ENCODE measurements around the gene MROH9. TPM values are rescaled to one million over a fixed set of nuclear protein-coding genes. Genes with fewer than 3 reads are reported as not detected.

The MROH9 gene
- total RNA-seq, 1 donor from 2014 or later, result not detected

GRCh38 chr1:171081314-171081753 lies 146.0 kb downstream of the MROH9 start:
- intact Hi-C loops (cut with micrococcal nuclease), result loop anchor here (5.0 kb wide), 1 partner anchor 146 kb away; no protein-coding TSS in a partner anchor

GRCh38 chr1:171081763-171082201 lies 146.4 kb downstream of the MROH9 start:
- intact Hi-C loops (cut with micrococcal nuclease), result loop anchor here (5.0 kb wide), 1 partner anchor 146 kb away; no protein-coding TSS in a partner anchor

GRCh38 chr1:171082606-171083005 lies 147.3 kb downstream of the MROH9 start:
- intact Hi-C loops (cut with micrococcal nuclease), result loop anchor here (5.0 kb wide), 1 partner anchor 145 kb away; no protein-coding TSS in a partner anchor

- intact Hi-C loops (cut with micrococcal nuclease), result loop anchor here (5.0 kb wide), 1 partner anchor 144 kb away; no protein-coding TSS in a partner anchor
Measured at GRCh38 chr1:171083222-171083621, 147.9 kb downstream of the MROH9 start.

GRCh38 chr1:171084091-171084490 lies 148.8 kb downstream of the MROH9 start:
- intact Hi-C loops (cut with micrococcal nuclease), result loop anchor here (5.0 kb wide), 1 partner anchor 143 kb away; no protein-coding TSS in a partner anchor

GRCh38 chr1:171084870-171085269 lies 149.5 kb downstream of the MROH9 start:
- intact Hi-C loops (cut with micrococcal nuclease), result loop anchor here (5.0 kb wide), 1 partner anchor 142 kb away; no protein-coding TSS in a partner anchor

- intact Hi-C loops (cut with micrococcal nuclease), result no loop called here
Measured at GRCh38 chr1:171087896-171088295, 152.6 kb downstream of the MROH9 start.

GRCh38 chr1:171090604-171091003 lies 155.3 kb downstream of the MROH9 start, which contains the start of gene FMO3:
Gene FMO3, plus strand, starts transcription at chr1:171090905. Its CDS starts 1,754 bp downstream, at chr1:171092659.
- intact Hi-C loops (cut with micrococcal nuclease), result loop anchor here (5.0 kb wide), 1 partner anchor 222 kb away; the partner anchor contains the start of gene FMO4

GRCh38 chr1:171103862-171104261 lies 168.5 kb downstream of the MROH9 start:
- intact Hi-C loops (cut with micrococcal nuclease), result no loop called here

- intact Hi-C loops (cut with micrococcal nuclease), result no loop called here
Measured at GRCh38 chr1:171107262-171107940, 172.1 kb downstream of the MROH9 start.

- intact Hi-C loops (cut with micrococcal nuclease), result no loop called here
Measured at GRCh38 chr1:171107969-171108368, 172.6 kb downstream of the MROH9 start.

- intact Hi-C loops (cut with micrococcal nuclease), result no loop called here
Measured at GRCh38 chr1:171109966-171110365, 174.6 kb downstream of the MROH9 start.

GRCh38 chr1:171110621-171111326 lies 175.4 kb downstream of the MROH9 start:
- intact Hi-C loops (cut with micrococcal nuclease), result no loop called here

- intact Hi-C loops (cut with micrococcal nuclease), result no loop called here
Measured at GRCh38 chr1:171112119-171112518, 176.8 kb downstream of the MROH9 start.

- intact Hi-C loops (cut with micrococcal nuclease), result no loop called here
Measured at GRCh38 chr1:171113382-171113781, 178.0 kb downstream of the MROH9 start.

Other genes starting within 250 kb of the MROH9 start
- gene FMO3, start 155.4 kb downstream of the MROH9 start, total RNA-seq, result not detected in 2 replicates
- not detected in 2 replicates for gene FMO2, start 249.8 kb downstream of the MROH9 start, total RNA-seq

All from T-helper 1 cell treated with Interleukin-12 subunit alpha and Interleukin-12 subunit beta and Interleukin-4 antibody, amounts not matched to agents 30 ng/mL and 1 ng/mL, for 36 hours (primary cell).